ENCODE results near the gene HNRNPA2B1.
"Not testable (repeated sequence)": the region's sequence is repeated elsewhere in the genome, so short reads cannot be mapped to it uniquely, and the experiment has no call there.

The HNRNPA2B1 gene

GRCh38 chr7:26183545-26184280 lies 16.8 kb downstream of the HNRNPA2B1 start:
- no peak for DNase-seq

- no peak for DNase-seq
Observed at GRCh38 chr7:26182706-26183105, 17.8 kb downstream of the HNRNPA2B1 start.

- DNase-seq: no peak
Observed at GRCh38 chr7:26182283-26182682, 18.3 kb downstream of the HNRNPA2B1 start.

GRCh38 chr7:26181474-26182227 lies 18.9 kb downstream of the HNRNPA2B1 start:
- DNase-seq: no peak

- DNase-seq: no peak
Observed at GRCh38 chr7:26180792-26181198, 19.8 kb downstream of the HNRNPA2B1 start.

- no peak for DNase-seq
Observed at GRCh38 chr7:26179826-26180497, 20.6 kb downstream of the HNRNPA2B1 start.

GRCh38 chr7:26179422-26179821 lies 21.1 kb downstream of the HNRNPA2B1 start:
- no peak for DNase-seq

- no peak for DNase-seq
Observed at GRCh38 chr7:26178272-26178960, 22.1 kb downstream of the HNRNPA2B1 start.

- not testable (repeated sequence) for DNase-seq
Observed at GRCh38 chr7:26177269-26177668, 23.3 kb downstream of the HNRNPA2B1 start.

GRCh38 chr7:26176696-26177095 lies 23.9 kb downstream of the HNRNPA2B1 start:
- not testable (repeated sequence) for DNase-seq

- DNase-seq: not testable (repeated sequence)
Observed at GRCh38 chr7:26175903-26176302, 24.6 kb downstream of the HNRNPA2B1 start.

GRCh38 chr7:26172048-26172447 lies 28.5 kb downstream of the HNRNPA2B1 start:
- no peak for DNase-seq

- no peak for DNase-seq
Observed at GRCh38 chr7:26171601-26172000, 28.9 kb downstream of the HNRNPA2B1 start.

- no peak for DNase-seq
Observed at GRCh38 chr7:26170663-26171062, 29.9 kb downstream of the HNRNPA2B1 start.

GRCh38 chr7:26169271-26169670 lies 31.3 kb downstream of the HNRNPA2B1 start:
- no peak for DNase-seq

GRCh38 chr7:26168458-26169023 lies 32.0 kb downstream of the HNRNPA2B1 start:
- DNase-seq: no peak

GRCh38 chr7:26167303-26167934 lies 33.1 kb downstream of the HNRNPA2B1 start:
- DNase-seq: peak; percentile 59

- DNase-seq: no peak
Observed at GRCh38 chr7:26166684-26167266, 33.8 kb downstream of the HNRNPA2B1 start.

- DNase-seq: no peak
Observed at GRCh38 chr7:26165950-26166683, 34.4 kb downstream of the HNRNPA2B1 start.

GRCh38 chr7:26163804-26164203 lies 36.7 kb downstream of the HNRNPA2B1 start:
- not testable (repeated sequence) for DNase-seq

- DNase-seq: no peak
Observed at GRCh38 chr7:26162431-26162830, 38.1 kb downstream of the HNRNPA2B1 start.

Measured in activated CD4-positive, alpha-beta T cell treated with anti-CD3 and anti-CD28 coated beads, Interleukin-2, amount 50 U/mL, for 16 hours (primary cell).